Duodenal mucosa (tissue), 2 donors: Measurements from ENCODE around the gene RASGRF1.

Experiments used
- H3K27ac ChIP-seq: one replicate; pipeline ENCODE4 v1.7.0; 2013; ENCODE audit warnings: low read depth, low read length
- H3K27me3 ChIP-seq, 2 donors: one replicate each; pipeline ENCODE4 v1.7.0; 2013; ENCODE audit warnings: low read length in 2 of 2, control low read depth in 1 of 2; ENCODE audit not compliant: insufficient read depth in 2 of 2, control insufficient read depth in 1 of 2
- H3K36me3 ChIP-seq, 2 donors: one replicate each; pipeline ENCODE4 v1.7.0; 2013; ENCODE audit warnings: low read length in 2 of 2, control low read depth in 1 of 2; ENCODE audit not compliant: insufficient read depth in 2 of 2, control insufficient read depth in 1 of 2
- H3K4me1 ChIP-seq, 2 donors: one replicate each; pipeline ENCODE4 v1.7.0; 2013; ENCODE audit warnings: low read length in 2 of 2, control low read depth in 1 of 2; ENCODE audit not compliant: insufficient read depth in 2 of 2, control insufficient read depth in 1 of 2
- H3K4me3 ChIP-seq, 2 donors: one replicate each; pipeline ENCODE4 v1.7.0; 2013; ENCODE audit warnings: low read length in 2 of 2, low read depth in 1 of 2
- H3K9ac ChIP-seq, 2 donors: one replicate each; pipeline ENCODE4 v1.7.0; 2013; ENCODE audit warnings: low read length in 2 of 2, low read depth in 1 of 2
- H3K9me3 ChIP-seq, 2 donors: one replicate each; pipeline ENCODE4 v1.7.0; 2013; ENCODE audit warnings: low read length in 2 of 2, control low read depth in 1 of 2; ENCODE audit not compliant: control insufficient read depth in 1 of 2

Gene RASGRF1

DNA sequence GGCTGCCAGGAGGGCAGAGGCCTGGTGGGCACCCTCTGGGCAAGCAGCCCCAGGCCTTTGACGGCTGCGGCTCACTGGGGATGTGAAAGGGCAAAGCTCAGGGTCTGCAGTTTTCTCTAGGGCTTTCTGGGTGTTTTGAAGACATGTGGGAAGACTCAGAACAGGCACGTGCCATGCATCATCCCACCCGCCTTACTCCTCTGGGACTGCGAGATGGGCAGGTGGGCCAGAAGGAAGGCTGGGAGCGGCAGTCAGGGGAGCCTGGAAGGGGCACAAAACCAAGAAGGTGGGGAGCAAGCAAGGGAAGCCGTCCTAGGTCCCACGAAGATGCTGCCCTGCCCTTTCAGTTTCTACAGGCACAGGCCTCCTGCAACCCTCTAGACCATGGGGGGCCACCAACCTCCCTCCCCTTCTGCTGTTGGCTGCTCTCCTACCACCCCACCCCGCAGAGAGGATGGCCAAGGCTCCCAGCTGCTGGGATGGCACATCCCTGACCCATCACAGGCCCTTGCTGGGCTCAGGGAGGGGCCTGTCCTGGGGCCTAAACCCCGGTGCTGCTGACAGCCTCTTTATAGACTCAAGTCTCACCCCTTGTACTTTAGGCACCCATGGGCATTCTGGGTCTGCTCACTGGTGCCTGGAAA, 73.9 kb downstream of the RASGRF1 start:
- H3K4me1 ChIP-seq = no peaks in the 10 kb centered on the region
- no peaks in the 10 kb centered on the region for H3K36me3 ChIP-seq
- H3K9me3 ChIP-seq = no peaks in the 10 kb centered on the region
- H3K27me3 ChIP-seq = no peaks in the 10 kb centered on the region
- H3K4me3 ChIP-seq = no peak overlapping the region
- H3K27ac ChIP-seq = no peak overlapping the region
- H3K9ac ChIP-seq = no peak overlapping the region

DNA sequence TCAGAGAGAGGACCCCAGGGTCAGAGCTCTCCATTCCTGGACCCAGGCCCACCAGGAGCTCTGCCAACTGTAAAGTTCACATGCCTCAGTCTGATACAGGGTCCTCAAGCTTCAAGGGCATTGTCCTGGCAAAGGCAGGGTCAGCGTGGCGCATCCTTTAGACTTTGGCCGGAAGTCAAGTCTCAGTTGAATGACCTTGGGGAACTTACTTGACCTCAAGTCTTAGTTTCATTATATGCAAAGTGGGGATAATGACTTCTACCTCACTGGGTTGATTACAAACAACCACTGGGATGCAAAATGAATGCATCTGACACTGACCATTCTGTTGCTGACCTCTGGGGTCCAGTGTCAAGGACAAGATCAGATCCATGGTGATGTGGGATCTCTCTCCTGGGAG, 75.2 kb downstream of the RASGRF1 start:
- no peak overlapping the region for H3K27ac ChIP-seq
- H3K36me3 ChIP-seq = no peaks in the 10 kb centered on the region
- no peaks in the 10 kb centered on the region for H3K4me1 ChIP-seq
- no peaks in the 10 kb centered on the region for H3K27me3 ChIP-seq
- no peak overlapping the region for H3K9ac ChIP-seq
- H3K9me3 ChIP-seq = no peaks in the 10 kb centered on the region
- H3K4me3 ChIP-seq = no peak overlapping the region

DNA sequence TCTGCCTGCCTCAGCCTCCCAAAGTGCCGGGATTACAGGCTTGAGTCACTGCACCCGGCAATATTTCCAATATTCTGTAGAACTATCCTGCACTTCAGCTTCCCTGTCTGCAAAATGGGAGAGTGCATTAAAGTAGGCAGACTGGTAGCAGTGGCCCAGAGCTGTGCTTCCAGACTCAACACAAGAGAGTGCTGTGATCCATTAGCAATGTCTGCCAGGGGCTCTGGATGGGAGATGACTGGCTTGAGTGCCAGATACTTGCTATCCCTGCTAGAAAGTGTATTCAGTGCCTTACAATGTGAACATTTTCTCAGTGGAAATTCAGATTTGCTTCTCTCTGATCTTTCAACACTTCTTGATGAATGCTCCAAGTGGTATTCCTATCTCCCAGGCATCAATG, 80.3 kb downstream of the RASGRF1 start:
- H3K27ac ChIP-seq = no peak overlapping the region
- no peaks in the 10 kb centered on the region for H3K36me3 ChIP-seq
- no peak overlapping the region for H3K9ac ChIP-seq
- no peaks in the 10 kb centered on the region for H3K4me1 ChIP-seq
- H3K4me3 ChIP-seq = no peak overlapping the region
- no peaks in the 10 kb centered on the region for H3K9me3 ChIP-seq
- H3K27me3 ChIP-seq = no peaks in the 10 kb centered on the region

DNA sequence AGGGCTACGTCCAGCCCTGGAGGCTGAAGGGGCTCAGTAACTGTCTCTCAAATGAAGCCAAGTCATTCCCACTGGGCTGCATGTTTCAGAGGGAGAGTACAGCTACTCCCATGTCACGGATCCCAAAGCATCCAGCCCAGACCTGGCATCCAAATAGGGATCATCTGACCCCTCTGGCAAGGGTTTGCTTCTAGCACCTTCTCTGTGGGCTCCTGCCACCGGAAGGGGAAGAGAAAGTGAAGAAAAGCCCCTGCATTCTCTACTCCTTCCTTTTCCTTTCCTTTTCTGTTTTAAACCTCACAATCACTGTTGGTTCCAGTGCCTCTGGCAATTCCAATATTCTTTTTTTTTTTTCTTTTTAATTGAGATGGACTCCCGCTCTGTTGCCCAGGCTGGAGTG, 81.2 kb downstream of the RASGRF1 start:
- no peaks in the 10 kb centered on the region for H3K9me3 ChIP-seq
- no peaks in the 10 kb centered on the region for H3K27me3 ChIP-seq
- no peaks in the 10 kb centered on the region for H3K36me3 ChIP-seq
- no peak overlapping the region for H3K4me3 ChIP-seq
- H3K27ac ChIP-seq = no peak overlapping the region
- peaks cover 6 to 8% of the 10 kb centered on the region in 2 donors for H3K4me1 ChIP-seq
- no peak overlapping the region for H3K9ac ChIP-seq

DNA sequence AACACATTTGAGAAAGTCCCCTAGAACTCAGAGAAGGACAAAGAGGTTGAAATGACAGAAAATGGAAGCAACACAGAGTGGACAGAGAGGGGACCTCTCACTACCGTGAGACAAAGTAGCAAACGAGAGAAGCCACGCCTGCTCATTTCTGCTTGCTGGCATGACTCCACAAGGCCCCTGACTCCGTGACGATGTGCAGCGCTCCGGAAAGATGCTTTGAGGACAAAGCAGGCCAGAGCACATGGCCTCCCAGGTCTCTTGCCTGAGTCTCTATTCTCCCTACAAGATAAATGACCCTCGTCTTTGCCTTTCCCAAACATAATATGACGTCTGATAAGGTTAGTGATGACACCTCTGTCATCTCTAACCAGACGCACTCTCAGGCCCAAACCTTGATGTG, 81.9 kb downstream of the RASGRF1 start:
- Histone ChIP-seq H3K9ac (no peak overlapping the region), H3K27ac (no peak overlapping the region), H3K27me3 (no peaks in the 10 kb centered on the region)

DNA sequence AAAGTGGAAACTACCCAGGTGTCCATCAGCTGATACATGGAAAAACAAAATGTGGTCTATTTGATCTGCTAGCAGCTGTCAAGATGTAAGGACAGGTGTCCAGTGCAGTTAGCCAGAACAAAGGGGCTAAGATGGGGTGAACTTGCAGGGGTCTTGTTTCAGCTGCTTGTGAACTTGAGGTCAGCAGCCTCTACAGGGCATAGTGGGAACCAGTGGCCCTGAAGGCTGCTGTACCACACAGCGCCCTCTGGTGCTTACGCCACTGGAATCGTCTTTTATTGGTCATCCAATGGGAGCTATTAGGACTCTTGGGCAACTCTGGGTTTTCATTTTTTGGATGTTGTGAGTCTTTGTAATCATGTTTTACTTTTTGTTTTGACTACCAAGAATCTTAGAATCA, 83.5 kb downstream of the RASGRF1 start:
- Histone ChIP-seq H3K9ac (no peak overlapping the region), H3K36me3 (no peaks in the 10 kb centered on the region), H3K4me1 (peaks cover 9 to 11% of the 10 kb centered on the region in 2 donors), H3K27ac (no peak overlapping the region), H3K27me3 (no peaks in the 10 kb centered on the region), H3K9me3 (no peaks in the 10 kb centered on the region), H3K4me3 (no peak overlapping the region)

More for the DNA sequence above, 81.9 kb downstream of the RASGRF1 start:
- Histone ChIP-seq H3K4me1 (peaks cover 9 to 11% of the 10 kb centered on the region in 2 donors), H3K4me3 (no peak overlapping the region), H3K36me3 (no peaks in the 10 kb centered on the region), H3K9me3 (no peaks in the 10 kb centered on the region)

DNA sequence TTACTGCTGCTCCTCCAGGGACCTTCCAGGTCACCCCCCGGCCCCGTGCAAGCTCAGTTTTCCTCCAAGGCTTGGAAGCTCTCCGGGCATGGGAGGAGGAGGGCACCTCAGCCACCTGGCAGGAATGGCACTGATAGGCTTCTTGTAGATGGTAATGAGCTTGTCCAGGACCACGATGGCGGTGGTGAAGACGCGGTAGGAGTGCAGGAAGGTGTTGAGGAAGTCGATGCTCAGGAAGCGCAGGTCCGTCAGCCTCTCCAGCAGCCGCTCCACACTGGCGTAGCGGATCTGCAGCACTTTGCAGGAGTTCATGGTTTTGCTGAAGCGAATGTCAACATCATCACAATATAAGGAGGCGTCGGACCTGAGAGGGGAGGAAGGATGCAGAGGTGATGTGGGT, 84.5 kb downstream of the RASGRF1 start:
- no peak overlapping the region for H3K27ac ChIP-seq
- H3K9ac ChIP-seq = no peak overlapping the region
- no peaks in the 10 kb centered on the region for H3K36me3 ChIP-seq
- H3K4me1 ChIP-seq = peaks cover 9 to 11% of the 10 kb centered on the region in 2 donors
- H3K4me3 ChIP-seq = no peak overlapping the region
- H3K27me3 ChIP-seq = no peaks in the 10 kb centered on the region
- H3K9me3 ChIP-seq = no peaks in the 10 kb centered on the region

DNA sequence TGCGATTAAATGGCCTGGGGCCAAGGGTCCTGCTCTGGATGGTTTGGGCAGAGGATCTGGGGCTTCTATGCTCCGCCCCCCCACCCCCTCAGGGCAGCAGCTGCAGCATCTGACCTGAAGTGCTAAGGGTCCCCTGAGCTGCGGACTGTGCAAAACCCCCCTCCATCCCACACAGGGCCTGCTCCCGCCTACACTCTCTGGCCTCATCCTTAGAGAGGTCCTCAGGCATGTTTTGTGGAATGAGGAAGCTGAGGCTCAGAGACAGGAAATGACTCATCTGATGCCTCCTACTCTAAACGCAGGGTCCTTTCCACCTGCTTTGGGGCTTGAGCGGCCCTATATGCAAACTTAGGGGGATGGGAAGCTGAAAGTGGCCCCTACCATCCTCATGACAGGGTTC, 86.2 kb downstream of the RASGRF1 start:
- Histone ChIP-seq H3K36me3 (no peaks in the 10 kb centered on the region), H3K27ac (no peak overlapping the region), H3K9ac (no peak overlapping the region), H3K27me3 (no peaks in the 10 kb centered on the region), H3K4me1 (peaks cover 9 to 11% of the 10 kb centered on the region in 2 donors), H3K9me3 (no peaks in the 10 kb centered on the region), H3K4me3 (no peak overlapping the region)

DNA sequence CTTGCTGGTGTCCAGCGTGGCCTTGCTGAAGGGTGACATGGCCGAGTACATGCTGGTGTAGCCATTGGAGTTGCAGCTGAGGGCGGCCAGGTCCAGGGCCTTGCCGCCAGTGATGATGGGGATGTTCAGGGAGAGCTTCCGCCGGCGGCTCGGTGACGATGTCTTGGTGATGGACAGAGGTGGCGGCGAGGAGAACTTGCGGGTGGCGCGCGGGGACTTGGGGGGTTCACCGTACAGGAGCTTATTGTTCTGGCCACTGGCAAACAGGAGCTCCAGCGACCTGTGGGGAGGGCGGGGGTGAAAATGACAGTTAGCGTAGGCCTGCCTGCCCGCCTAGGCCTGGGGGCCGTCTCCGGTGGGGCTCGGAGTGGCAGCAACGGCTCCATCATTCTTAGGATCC, 86.7 kb downstream of the RASGRF1 start:
- Histone ChIP-seq H3K4me1 (peaks cover 9 to 11% of the 10 kb centered on the region in 2 donors), H3K36me3 (no peaks in the 10 kb centered on the region), H3K9me3 (no peaks in the 10 kb centered on the region), H3K4me3 (no peak overlapping the region), H3K9ac (no peak overlapping the region), H3K27ac (no peak overlapping the region), H3K27me3 (no peaks in the 10 kb centered on the region)

DNA sequence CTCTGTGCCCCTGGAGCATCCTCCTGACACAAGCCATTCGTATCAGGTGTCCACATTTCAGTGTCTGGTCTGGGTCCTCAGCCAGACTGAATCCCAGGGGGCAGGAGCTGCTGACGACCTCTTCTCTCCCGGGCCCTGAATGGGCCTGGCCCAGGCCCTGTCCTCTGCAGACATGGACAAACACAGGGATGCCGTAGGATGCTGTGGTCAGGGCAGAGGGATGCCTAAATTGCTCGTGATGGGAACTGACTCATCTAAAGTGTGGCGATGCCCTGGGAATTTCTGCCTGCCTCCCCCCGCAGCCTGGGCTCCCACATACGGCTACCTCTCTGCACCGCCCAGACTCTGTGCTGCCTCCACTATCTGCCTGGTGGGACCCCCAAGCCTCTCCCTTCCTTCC, 87.3 kb downstream of the RASGRF1 start:
- no peak overlapping the region for H3K4me3 ChIP-seq
- no peaks in the 10 kb centered on the region for H3K27me3 ChIP-seq
- H3K9me3 ChIP-seq = no peaks in the 10 kb centered on the region
- peaks cover 9 to 11% of the 10 kb centered on the region in 2 donors for H3K4me1 ChIP-seq
- no peak overlapping the region for H3K9ac ChIP-seq
- no peaks in the 10 kb centered on the region for H3K36me3 ChIP-seq
- no peak overlapping the region for H3K27ac ChIP-seq

DNA sequence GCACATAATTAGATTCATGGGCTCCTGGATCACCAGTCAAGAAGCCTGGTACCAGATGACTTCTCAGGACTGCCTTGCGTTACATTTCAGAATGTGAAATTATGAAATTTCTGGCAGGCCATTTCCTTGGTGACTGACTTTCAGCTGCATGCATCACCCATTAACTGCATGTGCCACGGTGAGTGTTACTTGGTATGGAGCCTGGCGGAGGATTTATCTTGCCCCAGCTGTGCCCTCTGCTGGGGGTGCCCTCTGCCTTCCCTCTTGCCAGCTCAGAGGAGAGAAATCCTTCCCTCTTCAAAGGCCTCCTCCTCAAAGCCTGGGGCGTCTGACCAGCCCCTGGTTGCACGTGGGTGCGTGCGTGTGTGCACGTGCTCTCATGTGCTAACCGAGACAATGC, 88.0 kb downstream of the RASGRF1 start:
- no peaks in the 10 kb centered on the region for H3K36me3 ChIP-seq
- H3K27me3 ChIP-seq = no peaks in the 10 kb centered on the region
- no peak overlapping the region for H3K27ac ChIP-seq
- no peak overlapping the region for H3K4me3 ChIP-seq
- H3K9me3 ChIP-seq = no peaks in the 10 kb centered on the region
- no peak overlapping the region for H3K9ac ChIP-seq
- H3K4me1 ChIP-seq = peaks cover 9 to 11% of the 10 kb centered on the region in 2 donors
